ENCODE measurements around the gene SMPD1.

Gene SMPD1

GRCh38 chr11:6415797-6416196 lies 25.5 kb downstream of the SMPD1 start:
- no peak for DNase-seq

GRCh38 chr11:6417907-6418556 lies 27.8 kb downstream of the SMPD1 start:
- no peak for DNase-seq

GRCh38 chr11:6418557-6419008 lies 28.3 kb downstream of the SMPD1 start:
- no peak for DNase-seq

GRCh38 chr11:6419009-6419631 lies 28.8 kb downstream of the SMPD1 start, which contains the start of gene APBB1:
TSS of gene APBB1 (minus strand) at chr11:6419094. CDS start at chr11:6411347, 7,747 bp downstream.
- peak; percentile 54 to 87 (median 62) for DNase-seq

- DNase-seq, result no peak
Observed at GRCh38 chr11:6420677-6421076, 30.4 kb downstream of the SMPD1 start.

GRCh38 chr11:6427516-6427915 lies 37.2 kb downstream of the SMPD1 start:
- DNase-seq, result no peak

- no peak for DNase-seq
Observed at GRCh38 chr11:6431861-6432260, 41.6 kb downstream of the SMPD1 start.

- no peak for DNase-seq
Observed at GRCh38 chr11:6433998-6434660, 43.9 kb downstream of the SMPD1 start.

- DNase-seq, result no peak
Observed at GRCh38 chr11:6437423-6437822, 47.1 kb downstream of the SMPD1 start.

GRCh38 chr11:6437993-6438392 lies 47.7 kb downstream of the SMPD1 start:
- peak in 1 of 5 experiments; percentile 79 for DNase-seq

- peak in 1 of 5 experiments; percentile 48 for DNase-seq
Observed at GRCh38 chr11:6438979-6439571, 48.8 kb downstream of the SMPD1 start.

GRCh38 chr11:6440906-6441358 lies 50.7 kb downstream of the SMPD1 start, which contains the start of gene HPX:
TSS of gene HPX (minus strand) at chr11:6440987. CDS start at chr11:6440963, 24 bp downstream.
- DNase-seq, result no peak

GRCh38 chr11:6442441-6442840 lies 52.2 kb downstream of the SMPD1 start:
- DNase-seq, result no peak

GRCh38 chr11:6443269-6444003 lies 53.2 kb downstream of the SMPD1 start:
- peak; percentile 19 to 64 (median 33) for DNase-seq
